GM12801 (cell line): Measurements from ENCODE around the gene HS1BP3.

Experiments
- TF ChIP-seq, protein P1 (sequence below): IDR thresholded peaks from one replicate; pipeline ENCODE4 v1.5.1; 2011; ENCODE audit warnings: control low read depth; ENCODE audit not compliant: insufficient read length; ENCODE audit errors: extremely low read depth

HS1BP3 gene

DNA sequence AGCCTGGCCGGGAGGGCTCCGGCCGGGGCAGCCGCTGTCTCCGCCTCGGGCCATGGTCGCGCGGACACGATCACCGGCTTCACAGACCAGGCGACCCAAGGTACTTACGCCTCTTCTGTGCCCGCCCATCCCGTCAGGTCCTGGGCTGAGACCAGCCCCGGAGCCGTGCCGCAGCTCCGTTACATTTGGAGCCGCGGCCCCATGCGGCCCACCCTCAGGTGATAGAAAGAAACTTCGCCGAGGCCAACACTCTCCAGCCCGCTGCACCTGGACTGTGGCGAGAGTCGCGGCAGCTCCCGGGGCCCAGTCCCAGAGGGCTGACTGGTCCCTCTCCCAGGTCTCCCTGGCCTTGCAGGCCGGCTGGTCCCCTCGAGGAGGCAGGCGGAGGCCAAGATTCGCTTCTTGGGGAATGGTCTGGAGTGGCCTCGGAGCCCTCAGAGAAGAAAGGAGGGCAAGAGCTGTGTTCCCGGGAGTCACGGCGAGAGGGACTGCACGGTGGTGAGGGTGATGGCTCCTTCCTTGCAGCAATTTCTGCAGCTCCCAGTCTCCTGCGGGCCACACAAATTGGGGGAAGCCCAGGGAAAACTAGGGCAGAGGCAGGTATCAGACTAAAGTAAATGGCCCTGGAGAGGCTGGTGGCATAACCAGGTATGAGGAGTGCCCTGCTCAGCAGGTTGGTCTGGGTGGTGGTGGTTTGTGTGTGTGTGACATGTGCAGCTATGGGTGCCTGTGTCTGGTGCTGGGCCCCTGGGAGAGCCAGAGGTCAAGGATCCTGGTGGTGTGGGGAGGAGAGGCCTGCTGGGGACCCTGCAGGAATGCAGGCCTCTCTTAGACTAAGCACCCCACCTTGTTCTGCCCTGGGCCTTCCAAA, 16.9 kb upstream of the HS1BP3 start:
- TF ChIP-seq, protein P1, sequence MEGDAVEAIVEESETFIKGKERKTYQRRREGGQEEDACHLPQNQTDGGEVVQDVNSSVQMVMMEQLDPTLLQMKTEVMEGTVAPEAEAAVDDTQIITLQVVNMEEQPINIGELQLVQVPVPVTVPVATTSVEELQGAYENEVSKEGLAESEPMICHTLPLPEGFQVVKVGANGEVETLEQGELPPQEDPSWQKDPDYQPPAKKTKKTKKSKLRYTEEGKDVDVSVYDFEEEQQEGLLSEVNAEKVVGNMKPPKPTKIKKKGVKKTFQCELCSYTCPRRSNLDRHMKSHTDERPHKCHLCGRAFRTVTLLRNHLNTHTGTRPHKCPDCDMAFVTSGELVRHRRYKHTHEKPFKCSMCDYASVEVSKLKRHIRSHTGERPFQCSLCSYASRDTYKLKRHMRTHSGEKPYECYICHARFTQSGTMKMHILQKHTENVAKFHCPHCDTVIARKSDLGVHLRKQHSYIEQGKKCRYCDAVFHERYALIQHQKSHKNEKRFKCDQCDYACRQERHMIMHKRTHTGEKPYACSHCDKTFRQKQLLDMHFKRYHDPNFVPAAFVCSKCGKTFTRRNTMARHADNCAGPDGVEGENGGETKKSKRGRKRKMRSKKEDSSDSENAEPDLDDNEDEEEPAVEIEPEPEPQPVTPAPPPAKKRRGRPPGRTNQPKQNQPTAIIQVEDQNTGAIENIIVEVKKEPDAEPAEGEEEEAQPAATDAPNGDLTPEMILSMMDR: no peak

DNA sequence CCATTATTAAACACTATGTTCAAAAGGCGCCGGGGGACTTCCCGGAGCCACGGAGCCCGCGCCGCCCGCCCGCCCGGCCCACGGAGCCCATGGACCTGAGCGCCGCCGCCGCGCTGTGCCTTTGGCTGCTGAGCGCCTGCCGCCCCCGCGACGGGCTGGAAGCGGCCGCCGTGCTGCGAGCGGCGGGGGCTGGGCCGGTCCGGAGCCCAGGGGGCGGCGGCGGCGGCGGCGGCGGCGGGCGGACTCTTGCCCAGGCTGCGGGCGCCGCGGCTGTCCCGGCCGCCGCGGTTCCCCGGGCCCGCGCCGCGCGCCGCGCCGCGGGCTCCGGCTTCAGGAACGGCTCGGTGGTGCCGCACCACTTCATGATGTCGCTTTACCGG, 16.2 kb upstream of the HS1BP3 start:
- TF ChIP-seq, protein P1: no peak

- TF ChIP-seq, protein P1: no peak
Measured at GRCh38 chr2:20666304-20667150, 15.6 kb upstream of the HS1BP3 start, which contains the start of gene GDF7. Gene GDF7, plus strand, starts transcription at chr2:20667144. Its CDS starts 96 bp downstream, at chr2:20667240.

- TF ChIP-seq, protein P1: no peak
Measured at GRCh38 chr2:20666005-20666303, 15.1 kb upstream of the HS1BP3 start.

- TF ChIP-seq, protein P1: no peak
Measured at GRCh38 chr2:20665243-20666004, 14.5 kb upstream of the HS1BP3 start.

- TF ChIP-seq, protein P1: no peak
Measured at GRCh38 chr2:20664431-20665242, 13.7 kb upstream of the HS1BP3 start.
